Central memory CD8-positive, alpha-beta T cell (primary cell): ENCODE data around the gene MROH8.

ENCODE experiments used
- ATAC-seq: fragments of 150-1000 bp; cut with Tn5 transposase; replicated peaks from 2 replicates; pipeline ENCODE4 v1.10.0; 2022; ENCODE audit warnings: mild to moderate bottlenecking, moderate FRiP score, moderate number of reproducible peaks; ENCODE audit not compliant: poor library complexity, severe bottlenecking; ENCODE audit errors: extremely low read depth
- DNase-seq, 2 donors: peaks; one replicate each; pipeline ENCODE4 v3.0.0; 2021; ENCODE audit warnings: low spot score in 2 of 2
- H3K27ac Mint-ChIP-seq: one replicate; pipeline ENCODE4 v1.8.0; 2022; ENCODE audit warnings: low read depth, mild to moderate bottlenecking, moderate library complexity, mixed read lengths
- H3K27me3 Mint-ChIP-seq: one replicate; pipeline ENCODE4 v1.8.0; 2022; ENCODE audit warnings: mixed read lengths
- H3K36me3 Mint-ChIP-seq: one replicate; pipeline ENCODE4 v1.8.0; 2022; ENCODE audit warnings: mild to moderate bottlenecking, moderate library complexity, mixed read lengths; ENCODE audit not compliant: insufficient read depth
- H3K4me1 Mint-ChIP-seq: one replicate; pipeline ENCODE4 v1.8.0; 2022; ENCODE audit warnings: mixed read lengths
- H3K4me3 Mint-ChIP-seq: one replicate; pipeline ENCODE4 v1.8.0; 2022; ENCODE audit warnings: mild to moderate bottlenecking, moderate library complexity, mixed read lengths
- H3K9me3 Mint-ChIP-seq: one replicate; pipeline ENCODE4 v1.8.0; 2022; ENCODE audit warnings: mixed read lengths

Gene MROH8

DNA sequence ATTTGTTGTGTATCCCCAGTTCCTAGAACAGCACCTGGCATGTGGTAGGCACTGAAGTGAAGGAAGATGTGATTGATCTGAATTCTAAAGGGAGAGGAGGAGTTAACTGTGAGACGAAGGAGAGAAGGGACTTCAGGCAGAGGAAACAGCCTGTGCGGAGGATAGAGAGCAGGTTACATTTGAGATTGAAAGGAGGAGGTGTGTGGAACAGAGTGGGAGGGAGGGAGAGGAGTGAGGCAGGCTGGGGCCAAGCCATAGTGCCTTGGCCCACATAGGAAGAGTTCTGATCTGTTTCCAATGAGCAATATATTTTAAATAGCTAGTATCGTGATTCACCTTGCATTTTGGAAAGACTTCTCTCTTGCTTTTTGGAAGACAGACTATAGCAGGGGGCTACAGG lies 13.9 kb upstream of the MROH8 start:
- H3K36me3 Mint-ChIP-seq: peaks cover 37% of the 10 kb centered on the region
- ATAC-seq: no peak
- H3K27ac Mint-ChIP-seq: no peak overlapping the region
- no peaks in the 10 kb centered on the region for H3K9me3 Mint-ChIP-seq
- no peak overlapping the region for H3K4me3 Mint-ChIP-seq
- DNase-seq: no peak
- no peaks in the 10 kb centered on the region for H3K27me3 Mint-ChIP-seq
- H3K4me1 Mint-ChIP-seq: peaks cover 74% of the 10 kb centered on the region

DNA sequence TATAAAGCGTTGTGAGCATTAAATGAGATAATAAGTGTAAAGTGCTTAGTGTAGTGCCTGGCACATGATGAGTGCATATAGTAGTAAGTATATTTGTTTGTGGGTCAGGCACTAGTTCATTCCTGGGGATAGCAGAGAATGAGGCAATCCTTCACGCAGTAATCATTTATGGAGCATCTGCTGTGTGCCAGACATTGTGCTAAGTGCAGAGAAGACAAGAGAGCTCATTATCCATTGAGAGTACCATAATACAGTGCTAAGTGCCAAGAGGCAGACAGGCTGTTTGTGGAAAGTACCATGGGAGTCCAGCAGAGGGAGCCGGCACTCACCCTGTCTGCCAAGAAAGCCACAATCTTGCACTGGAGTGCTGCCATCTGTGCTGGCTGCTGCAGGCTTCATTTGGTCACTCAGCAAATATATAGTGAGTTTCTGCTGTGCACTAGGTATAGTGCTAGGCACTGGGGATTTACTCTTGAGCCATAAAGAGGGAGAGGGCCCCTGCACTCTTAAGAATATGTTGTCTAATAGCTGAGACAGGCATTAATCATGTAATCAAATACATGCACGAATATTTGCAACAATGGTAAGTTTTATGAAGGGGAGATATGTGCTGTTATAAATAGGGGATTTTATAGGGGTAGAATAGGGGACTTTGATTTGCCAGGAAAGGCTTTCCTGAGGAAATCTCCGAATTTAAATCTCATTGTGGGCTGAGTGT lies 12.9 kb upstream of the MROH8 start:
- ATAC-seq (peak; percentile 57), DNase-seq (peak; percentile 50 to 59)
- Mint-ChIP-seq H3K4me3 (no peak overlapping the region), H3K36me3 (peaks cover 40% of the 10 kb centered on the region), H3K27me3 (no peaks in the 10 kb centered on the region), H3K27ac (peak overlapping the region; percentile 30), H3K9me3 (no peaks in the 10 kb centered on the region), H3K4me1 (peaks cover 78% of the 10 kb centered on the region)

DNA sequence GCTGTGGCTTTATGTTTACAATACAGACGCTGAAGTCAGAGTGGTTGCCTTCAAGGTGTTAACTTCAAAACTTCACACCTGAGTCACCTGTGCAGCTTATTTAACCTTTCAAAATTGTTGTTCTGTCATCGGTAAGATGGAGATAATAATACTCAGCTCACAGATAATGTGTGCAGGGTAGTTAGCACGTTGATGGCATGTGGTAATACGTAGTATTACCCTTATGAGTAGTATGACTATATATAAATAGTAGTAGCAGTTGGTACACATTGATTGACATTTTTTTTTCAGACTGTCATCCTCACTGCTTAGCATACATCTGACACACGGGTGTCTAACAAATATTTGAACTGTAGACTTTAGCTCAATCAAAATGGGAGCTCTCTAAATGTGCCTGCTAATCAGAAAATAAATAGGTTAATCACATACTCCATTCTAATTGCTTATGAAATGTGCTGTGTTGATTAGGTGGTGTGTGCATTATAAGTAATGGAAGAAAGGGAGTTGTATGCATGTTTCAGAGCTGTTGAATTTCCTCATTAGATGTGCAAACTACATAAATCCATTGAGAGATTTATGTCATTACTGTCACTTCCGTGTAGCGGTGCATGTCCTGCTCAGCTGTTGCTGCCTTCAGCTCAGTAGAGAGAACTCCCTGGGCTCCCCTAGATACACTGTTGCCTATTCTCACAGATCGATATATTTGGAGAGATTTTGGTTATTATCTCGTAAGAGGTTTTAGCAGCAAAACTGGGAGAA lies 11.2 kb upstream of the MROH8 start:
- no peaks in the 10 kb centered on the region for H3K27me3 Mint-ChIP-seq
- ATAC-seq (peak; percentile 57), DNase-seq (no peak)
- peak overlapping the region; percentile 59 for H3K4me3 Mint-ChIP-seq
- H3K27ac Mint-ChIP-seq: peak overlapping the region; percentile 82
- H3K9me3 Mint-ChIP-seq: no peaks in the 10 kb centered on the region
- H3K4me1 Mint-ChIP-seq: peaks cover 76% of the 10 kb centered on the region
- H3K36me3 Mint-ChIP-seq: peaks cover 46% of the 10 kb centered on the region

DNA sequence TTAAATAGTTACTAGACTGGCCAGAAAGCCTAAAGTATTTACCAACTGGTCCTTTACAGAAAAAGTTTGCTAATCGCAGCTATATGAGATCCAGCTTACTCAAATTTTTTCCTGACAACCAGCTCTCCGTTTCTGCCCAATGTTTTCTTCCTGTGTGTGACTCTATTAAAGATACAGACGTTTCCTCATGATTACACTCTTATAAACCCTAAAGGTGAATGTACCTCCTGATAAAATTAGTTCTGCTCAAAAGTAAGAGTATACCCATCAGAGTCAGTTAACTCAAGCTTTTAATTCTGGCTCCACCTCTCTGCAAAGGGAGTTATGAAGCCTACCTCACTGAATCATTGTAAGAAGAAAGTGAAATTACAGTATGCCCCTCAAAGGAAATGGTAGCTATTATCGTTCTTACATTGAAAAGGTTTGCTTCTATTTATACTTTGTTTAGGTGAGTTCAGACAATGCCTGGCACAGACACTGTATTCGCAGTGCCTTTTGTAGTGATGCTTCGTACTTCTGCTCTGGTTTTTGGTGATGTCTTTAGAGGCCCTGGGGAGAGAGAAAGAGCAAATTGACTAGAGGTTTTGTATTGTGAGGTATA lies 10.2 kb upstream of the MROH8 start:
- DNase-seq (no peak), ATAC-seq (peak; percentile 47)
- Mint-ChIP-seq H3K9me3 (no peaks in the 10 kb centered on the region), H3K4me3 (peak overlapping the region; percentile 59), H3K36me3 (peaks cover 50% of the 10 kb centered on the region), H3K4me1 (peaks cover 70% of the 10 kb centered on the region), H3K27ac (peak overlapping the region; percentile 82), H3K27me3 (no peaks in the 10 kb centered on the region)

DNA sequence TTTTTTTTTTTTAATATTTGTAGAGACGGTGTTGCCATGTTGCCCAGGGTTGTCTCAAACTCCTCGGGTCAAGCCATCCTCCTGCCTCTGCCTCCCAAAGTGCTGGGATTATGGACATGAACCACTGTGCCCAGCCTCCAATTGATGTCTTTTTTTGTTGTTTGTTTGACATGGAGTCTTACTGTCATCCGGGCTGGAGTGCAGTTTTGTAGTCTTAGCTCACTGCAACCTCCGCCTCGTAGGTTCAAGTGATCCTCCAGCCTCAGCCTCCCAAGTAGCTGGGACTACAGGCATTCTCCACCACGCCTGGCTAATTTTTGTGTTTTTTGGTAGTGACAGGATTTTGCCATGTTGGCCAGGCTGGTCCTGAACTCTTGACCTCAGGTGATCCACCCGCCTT lies 9.4 kb upstream of the MROH8 start:
- Mint-ChIP-seq H3K4me1 (peaks cover 70% of the 10 kb centered on the region), H3K9me3 (no peaks in the 10 kb centered on the region), H3K4me3 (no peak overlapping the region), H3K27ac (no peak overlapping the region), H3K36me3 (peaks cover 55% of the 10 kb centered on the region), H3K27me3 (no peaks in the 10 kb centered on the region)
- ATAC-seq: no peak
- DNase-seq: no peak

DNA sequence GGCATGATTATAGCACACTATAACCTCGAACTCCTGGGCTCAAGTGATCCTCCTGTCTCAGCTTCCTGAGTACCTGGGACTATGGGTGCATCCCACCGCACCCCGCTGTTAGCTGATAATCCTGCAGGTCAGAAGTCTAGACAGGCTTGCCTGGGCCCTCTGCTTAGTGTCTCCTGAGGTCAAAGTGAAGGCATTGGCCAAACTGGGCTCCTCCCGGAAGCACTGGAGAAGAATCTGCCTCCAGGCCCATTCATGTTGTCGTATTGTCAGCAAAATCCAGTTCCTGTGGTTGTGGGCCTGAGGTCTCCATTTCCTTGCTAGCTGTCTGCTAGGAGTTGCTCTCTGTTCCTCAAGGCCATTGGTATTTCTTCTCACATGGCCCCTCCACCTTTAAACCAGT lies 6.3 kb upstream of the MROH8 start:
- H3K27ac Mint-ChIP-seq: no peak overlapping the region
- ATAC-seq (no peak), DNase-seq (no peak)
- H3K9me3 Mint-ChIP-seq: no peaks in the 10 kb centered on the region
- H3K27me3 Mint-ChIP-seq: no peaks in the 10 kb centered on the region
- H3K4me1 Mint-ChIP-seq: peaks cover 75% of the 10 kb centered on the region
- peaks cover 50% of the 10 kb centered on the region for H3K36me3 Mint-ChIP-seq
- H3K4me3 Mint-ChIP-seq: no peak overlapping the region

DNA sequence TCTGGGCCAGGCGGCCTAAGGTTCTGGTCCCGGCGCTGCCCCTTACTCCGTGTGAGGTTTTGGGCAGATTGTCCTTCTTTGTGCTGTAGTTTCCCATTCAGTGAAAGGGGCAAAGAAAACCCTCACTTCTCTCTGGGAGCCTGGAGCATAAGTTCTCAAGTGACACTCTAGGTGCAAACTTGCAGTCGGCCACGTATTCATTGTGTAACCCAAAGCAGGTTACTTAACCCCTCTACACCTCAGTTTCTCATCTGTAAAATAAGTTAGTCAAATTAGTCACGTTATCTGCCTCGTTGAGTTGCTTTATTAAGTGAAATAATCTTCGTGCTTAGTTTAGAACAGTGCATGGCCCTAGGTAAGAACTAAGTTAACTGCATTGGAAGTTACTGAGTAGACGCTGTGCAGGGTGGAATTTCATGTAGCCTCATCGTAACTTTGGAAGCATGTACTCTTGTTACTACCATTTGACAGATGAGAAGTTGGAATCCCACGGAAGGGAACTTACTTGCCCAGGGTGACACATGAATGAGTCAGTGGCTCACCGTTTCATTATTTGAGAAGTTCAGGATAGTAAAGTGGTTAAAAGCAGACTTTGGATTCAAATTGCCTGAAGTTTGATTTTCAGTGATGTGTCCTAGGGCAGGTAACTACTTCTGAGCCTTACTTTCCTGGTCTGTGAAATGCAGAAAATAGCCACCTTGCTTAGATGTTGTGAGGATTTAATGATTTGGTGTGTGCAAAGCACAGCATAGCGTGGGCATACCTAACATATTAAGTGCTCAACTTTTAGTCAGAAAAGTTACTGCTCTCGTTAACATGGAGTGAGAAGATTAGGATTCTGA lies 556 bp upstream of the MROH8 start:
- H3K27me3 Mint-ChIP-seq: no peaks in the 10 kb centered on the region
- ATAC-seq: no peak
- H3K27ac Mint-ChIP-seq: peak overlapping the region; percentile 96
- peaks cover 49% of the 10 kb centered on the region for H3K4me1 Mint-ChIP-seq
- no peaks in the 10 kb centered on the region for H3K9me3 Mint-ChIP-seq
- H3K36me3 Mint-ChIP-seq: peaks cover 27% of the 10 kb centered on the region
- peak overlapping the region; percentile 98 for H3K4me3 Mint-ChIP-seq
- no peak for DNase-seq

DNA sequence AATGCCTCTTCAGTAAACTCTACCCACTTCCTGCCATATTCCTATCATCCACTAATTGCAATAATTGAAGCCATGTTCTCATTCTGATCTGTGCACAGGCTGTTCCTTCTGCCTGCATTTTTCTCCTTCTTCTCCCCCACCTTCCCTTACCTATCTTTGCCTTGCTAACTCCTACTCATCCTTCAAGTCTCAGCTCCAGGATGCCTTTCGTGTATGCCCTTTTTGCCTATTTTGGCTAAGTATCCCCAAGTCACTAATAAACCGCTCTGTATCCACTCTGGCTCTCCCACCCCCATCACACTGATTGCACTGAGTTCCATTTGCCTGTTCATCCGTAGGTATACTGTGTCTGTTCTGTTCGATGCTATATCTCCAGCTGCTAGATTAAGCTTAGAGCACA lies 6.5 kb downstream of the MROH8 start:
- no peaks in the 10 kb centered on the region for H3K4me1 Mint-ChIP-seq

DNA sequence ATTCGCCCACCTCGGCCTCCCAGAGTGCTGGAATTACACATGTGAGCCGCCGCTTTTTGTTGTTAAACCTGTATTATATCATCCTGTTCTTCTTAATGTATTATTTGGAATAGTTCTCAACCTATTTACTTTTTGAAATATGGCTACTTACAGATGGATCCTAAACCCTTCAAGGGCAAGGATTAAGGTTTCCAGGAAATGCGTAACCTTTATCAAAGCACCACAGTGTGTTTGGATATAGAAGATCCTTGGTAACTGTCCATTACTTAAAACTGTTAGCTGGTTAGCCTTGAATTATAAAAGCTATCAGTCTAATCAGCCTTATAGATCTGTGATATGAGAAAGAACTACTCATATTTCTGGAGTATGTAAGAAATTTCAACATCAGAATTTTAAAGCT lies 12.5 kb downstream of the MROH8 start:
- Mint-ChIP-seq H3K36me3 (peaks cover 2% of the 10 kb centered on the region), H3K4me3 (no peak overlapping the region)
- ATAC-seq: no peak

More for the DNA sequence above, 6.5 kb downstream of the MROH8 start:
- H3K36me3 Mint-ChIP-seq: peaks cover 1% of the 10 kb centered on the region
- no peaks in the 10 kb centered on the region for H3K27me3 Mint-ChIP-seq
- H3K4me3 Mint-ChIP-seq: no peak overlapping the region
- no peak overlapping the region for H3K27ac Mint-ChIP-seq
- no peaks in the 10 kb centered on the region for H3K9me3 Mint-ChIP-seq
- no peak for DNase-seq
- no peak for ATAC-seq

DNA sequence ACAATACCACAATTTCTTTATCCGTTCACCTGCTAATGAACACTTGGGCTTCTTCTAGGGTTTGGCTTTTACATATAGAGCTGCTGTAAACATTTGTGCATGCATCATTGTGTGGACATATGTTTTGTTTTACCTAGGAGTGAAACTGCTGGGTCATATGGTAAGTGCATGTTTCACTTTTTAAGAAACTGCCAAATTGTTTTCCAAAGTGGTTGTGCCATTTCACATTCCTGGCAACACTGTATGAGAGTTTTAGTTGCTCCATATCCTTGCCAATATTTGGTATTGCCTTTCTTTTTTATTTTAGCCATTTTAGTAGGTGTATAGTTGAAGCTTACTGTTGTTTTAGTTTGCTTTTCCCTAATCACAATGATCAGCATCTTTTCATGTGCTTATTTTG lies 14.3 kb downstream of the MROH8 start:
- no peaks in the 10 kb centered on the region for H3K4me1 Mint-ChIP-seq
- H3K4me3 Mint-ChIP-seq: no peak overlapping the region
- DNase-seq (no peak), ATAC-seq (no peak)
- peaks cover 2% of the 10 kb centered on the region for H3K36me3 Mint-ChIP-seq
- no peak overlapping the region for H3K27ac Mint-ChIP-seq
- H3K27me3 Mint-ChIP-seq: no peaks in the 10 kb centered on the region
- H3K9me3 Mint-ChIP-seq: no peaks in the 10 kb centered on the region

More for the DNA sequence above, 12.5 kb downstream of the MROH8 start:
- DNase-seq: no peak
- Mint-ChIP-seq H3K4me1 (no peaks in the 10 kb centered on the region), H3K9me3 (no peaks in the 10 kb centered on the region), H3K27me3 (no peaks in the 10 kb centered on the region), H3K27ac (no peak overlapping the region)

DNA sequence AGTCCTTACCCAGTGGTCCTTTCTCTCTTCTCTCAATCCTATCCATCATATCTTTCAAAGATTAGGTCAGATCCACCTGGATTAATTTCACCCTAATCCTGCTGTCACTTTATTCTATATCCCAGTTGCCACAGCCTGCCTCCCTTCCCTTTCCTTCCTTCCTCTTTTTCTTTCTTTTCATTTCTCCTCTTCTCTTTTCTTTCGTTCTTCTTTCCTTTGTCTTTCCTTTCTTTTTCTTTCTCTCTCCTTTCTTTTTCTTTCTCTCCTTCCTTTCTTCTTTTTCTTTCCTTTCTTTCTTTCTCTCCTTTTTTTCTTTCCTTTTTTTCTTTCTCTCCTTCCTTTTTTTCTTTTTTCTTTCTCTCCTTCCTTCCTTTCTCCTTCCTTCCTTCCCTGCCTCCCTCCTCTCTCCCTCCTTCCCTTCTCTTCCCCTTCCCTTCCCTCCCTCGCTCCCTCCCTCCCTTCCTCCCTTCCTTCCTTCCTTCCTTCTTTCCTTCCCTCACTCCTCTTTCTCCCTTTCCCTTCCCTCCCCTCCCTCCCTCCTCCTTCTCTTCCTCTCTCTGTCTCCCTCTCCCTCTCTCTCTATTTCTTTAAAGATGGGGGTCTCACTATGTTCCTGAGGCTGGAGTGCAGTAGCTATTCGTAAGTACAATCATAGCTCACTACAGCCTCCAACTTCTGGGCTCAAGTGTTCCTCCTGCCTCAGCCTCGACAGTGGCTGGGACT lies 15.4 kb downstream of the MROH8 start:
- Mint-ChIP-seq H3K4me1 (no peaks in the 10 kb centered on the region), H3K27me3 (no peaks in the 10 kb centered on the region), H3K9me3 (no peaks in the 10 kb centered on the region), H3K27ac (no peak overlapping the region), H3K36me3 (peaks cover 2% of the 10 kb centered on the region), H3K4me3 (no peak overlapping the region)
- no peak for DNase-seq
- ATAC-seq: no peak

DNA sequence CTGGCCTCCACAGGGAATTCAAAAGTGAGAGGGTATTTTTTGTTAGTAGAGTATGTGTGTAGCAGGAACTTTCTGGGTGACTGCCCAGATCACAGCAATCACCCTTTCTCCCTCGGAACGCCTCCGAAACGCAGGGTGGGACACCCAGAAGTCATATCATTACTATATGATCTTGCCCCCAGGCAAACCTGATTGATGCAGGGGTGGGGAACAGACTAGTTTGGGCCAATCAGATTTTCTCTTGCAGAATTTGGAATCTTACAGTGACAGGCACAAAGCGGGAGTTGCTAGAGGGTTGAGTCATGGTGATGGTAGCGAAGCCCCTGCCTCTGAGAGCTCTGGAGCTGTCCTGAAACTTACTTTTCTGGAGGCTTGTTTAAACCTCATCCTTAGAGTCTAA lies 16.7 kb downstream of the MROH8 start:
- Mint-ChIP-seq H3K27me3 (no peaks in the 10 kb centered on the region), H3K4me1 (no peaks in the 10 kb centered on the region), H3K4me3 (no peak overlapping the region), H3K27ac (no peak overlapping the region), H3K36me3 (peaks cover 2% of the 10 kb centered on the region), H3K9me3 (no peaks in the 10 kb centered on the region)
- ATAC-seq (no peak), DNase-seq (no peak)
